Gastroesophageal sphincter (tissue), 4 donors: ENCODE results near the gene ZNF670. TPM values are rescaled to one million over a fixed set of nuclear protein-coding genes. Genes with fewer than 3 reads are reported as not detected.
A peak's percentile ranks its signal among the peaks of the same experiment; 100 is the strongest.

Experiments
- ATAC-seq: fragments of 150-250 bp; one replicate; pipeline ENCODE4 v1.9.1; 2016; ENCODE audit warnings: mild to moderate bottlenecking, moderate library complexity
- H3K27ac ChIP-seq, 4 donors: fragments of 200-600 bp; sonication (generic) in 3 of 4; 1 replicate in 3 of 4; 2 replicates in 1 of 4; pipeline ENCODE4 v1.5.1; 2016 to 2019
- H3K27me3 ChIP-seq: fragments of 200-600 bp; sonication (generic); one replicate; pipeline ENCODE4 v1.5.1; 2019
- H3K36me3 ChIP-seq, 2 donors: fragments of 200-600 bp; sonication (generic); one replicate each; pipeline ENCODE4 v1.5.1; 2019; ENCODE audit warnings: control low read depth in 1 of 2
- H3K4me1 ChIP-seq, 3 donors: fragments of 200-600 bp; sonication (generic); 1 replicate in 2 of 3; 2 replicates in 1 of 3; pipeline ENCODE4 v1.5.1; 2016 to 2019; ENCODE audit warnings: control low read depth in 2 of 3
- H3K4me3 ChIP-seq, 2 donors: fragments of 200-600 bp; sonication (generic); one replicate each; pipeline ENCODE4 v1.5.1; 2019; ENCODE audit warnings: mild to moderate bottlenecking in 1 of 2, moderate library complexity in 1 of 2
- H3K9me3 ChIP-seq, 3 donors: fragments of 200-600 bp; sonication (generic); one replicate each; pipeline ENCODE4 v1.5.1; 2017 to 2019; ENCODE audit warnings: control low read depth in 2 of 3
- CTCF ChIP-seq, 4 experiments: fragments of 200-600 bp in 2 of 4; fragments of 450-650 bp in 2 of 4; sonication (generic) in 1 of 4; IDR thresholded peaks; one replicate each; pipeline ENCODE4 v1.5.1; 2017 to 2019; ENCODE audit warnings: antibody characterized with exemption in 4 of 4, mild to moderate bottlenecking in 2 of 4, moderate library complexity in 2 of 4
- EP300 ChIP-seq: sonication (generic); formaldehyde crosslinking; IDR thresholded peaks from one replicate; pipeline ENCODE4 v1.6.1; 2017; ENCODE audit warnings: antibody characterized with exemption, mild to moderate bottlenecking
- POLR2A ChIP-seq, 2 donors: fragments of 450-650 bp; IDR thresholded peaks; one replicate each; pipeline ENCODE4 v1.6.1; 2017; ENCODE audit warnings: antibody characterized with exemption in 2 of 2, mild to moderate bottlenecking in 2 of 2, moderate library complexity in 1 of 2
- POLR2AphosphoS5 ChIP-seq: sonication (generic); formaldehyde crosslinking; IDR thresholded peaks from one replicate; pipeline ENCODE4 v1.6.1; 2017; ENCODE audit warnings: antibody characterized with exemption
- WGBS, 2 donors: methylation state at CpG; one replicate each; pipeline ENCODE4 v1.1.5; 2018; ENCODE audit warnings: low coverage in 1 of 2; 5-methylcytosine and 5-hydroxymethylcytosine counted together
- total RNA-seq, 4 donors: library from RNA; depleted of rRNA; stranded (reverse); fragments of >200 nt; gene quantifications; one replicate each; pipeline ENCODE4 v1.1.0, GENCODE V29; 2016

Gene ZNF670
- total RNA-seq, 4 donors from 2014 or later, result 1.7 to 3.7 (median 3.3) TPM

DNA sequence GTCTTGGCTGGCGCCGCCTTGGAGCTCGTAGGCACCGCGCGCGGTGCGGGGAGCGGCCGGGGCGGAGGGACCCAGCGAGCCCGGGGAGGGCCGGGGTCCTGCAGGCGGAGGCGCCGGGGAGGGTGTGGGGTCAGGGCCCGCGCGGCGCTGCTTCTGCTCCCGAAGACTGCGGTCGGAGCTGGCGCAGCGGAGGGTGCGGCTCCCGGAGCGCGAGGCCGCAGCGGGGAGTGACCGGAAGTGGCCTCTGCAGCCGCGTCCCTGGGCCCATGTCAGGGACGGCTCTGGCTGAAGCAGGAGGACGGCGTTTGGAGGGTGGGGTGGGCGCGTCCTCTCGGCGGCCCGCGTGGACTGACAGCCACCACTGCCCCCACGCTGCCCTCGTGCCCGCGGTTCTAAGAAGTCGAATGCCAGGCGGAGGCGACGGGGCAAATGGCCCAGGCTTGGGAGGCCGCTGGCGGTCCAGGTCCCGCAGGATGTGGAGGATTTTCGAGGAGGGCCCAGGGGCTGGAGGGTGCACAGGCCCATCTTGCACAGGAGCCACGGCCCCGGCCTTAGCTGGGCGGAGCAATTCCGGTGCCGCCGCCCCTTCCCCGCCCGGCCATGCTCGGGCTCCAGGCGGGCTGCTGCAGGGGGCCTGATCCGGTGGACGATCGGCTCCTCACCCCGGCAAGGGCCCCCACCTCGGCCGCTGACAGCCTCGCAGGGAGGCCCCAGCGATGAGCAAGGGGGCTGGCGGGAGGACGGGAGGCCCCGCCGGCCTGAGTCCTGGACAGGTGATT, 33.3 kb upstream of the ZNF670 start:
- Histone ChIP-seq H3K9me3 (no peaks in the 10 kb centered on the region), H3K27ac (peak overlapping the region; percentile 60 to 96 (median 94)), H3K27me3 (no peaks in the 10 kb centered on the region), H3K4me3 (peak overlapping the region; percentile 57 to 96), H3K36me3 (no peaks in the 10 kb centered on the region), H3K4me1 (peaks cover 0 to 21% (median 4%) of the 10 kb centered on the region in 3 donors)
- WGBS, 2 donors, result 0% methylated on average over 2 of the region's 78 CpGs; no CpG with 5 or more reads in 1 of the 2 donors
- peak; percentile 94 for ATAC-seq
- TF ChIP-seq CTCF (IDR thresholded peaks at IDR 0.05), result no peak
- no peak for TF ChIP-seq EP300
- peak; percentile 44 to 60 for TF ChIP-seq POLR2A (IDR thresholded peaks at IDR 0.05)
- peak; percentile 58 for TF ChIP-seq POLR2AphosphoS5

- no peaks in the 10 kb centered on the region for H3K27me3 ChIP-seq
- WGBS, 2 donors, result no CpG with 5 or more reads among the region's 62 CpGs
- peaks cover 0 to 21% (median 4%) of the 10 kb centered on the region in 3 donors for H3K4me1 ChIP-seq
- H3K4me3 ChIP-seq, result peak overlapping the region; percentile 57 to 96
- peak; percentile 39 for ATAC-seq
- H3K27ac ChIP-seq, result peak overlapping the region; percentile 60 to 96 (median 94)
- no peak for TF ChIP-seq EP300
- no peak for TF ChIP-seq CTCF (IDR thresholded peaks at IDR 0.05)
- TF ChIP-seq POLR2AphosphoS5, result no peak
- no peak for TF ChIP-seq POLR2A (IDR thresholded peaks at IDR 0.05)
- H3K9me3 ChIP-seq, result no peaks in the 10 kb centered on the region
- no peaks in the 10 kb centered on the region for H3K36me3 ChIP-seq
These were observed 32.7 kb upstream of the ZNF670 start for GRCh38 chr1:247111259-247111699.

- Histone ChIP-seq H3K9me3 (no peaks in the 10 kb centered on the region), H3K36me3 (no peaks in the 10 kb centered on the region), H3K4me1 (peaks cover 0 to 21% (median 4%) of the 10 kb centered on the region in 3 donors), H3K27ac (peak overlapping the region; percentile 60 to 96 (median 94)), H3K4me3 (peak overlapping the region; percentile 57 to 96), H3K27me3 (no peaks in the 10 kb centered on the region)
- 6 to 19% methylated on average over 12 to 15 of the region's 30 CpGs for WGBS, 2 donors
- TF ChIP-seq POLR2AphosphoS5 (no peak), EP300 (no peak), CTCF (IDR thresholded peaks at IDR 0.05) (no peak), POLR2A (IDR thresholded peaks at IDR 0.05) (no peak)
- ATAC-seq, result no peak
These were observed 32.1 kb upstream of the ZNF670 start for GRCh38 chr1:247110627-247111258.

GRCh38 chr1:247107694-247108093, 29.1 kb upstream of the ZNF670 start:
- peaks cover 0 to 35% (median 10%) of the 10 kb centered on the region in 3 donors for H3K4me1 ChIP-seq
- no peak overlapping the region for H3K4me3 ChIP-seq
- TF ChIP-seq CTCF (IDR thresholded peaks at IDR 0.05) (no peak), POLR2AphosphoS5 (no peak), POLR2A (IDR thresholded peaks at IDR 0.05) (no peak), EP300 (no peak)
- H3K9me3 ChIP-seq, result no peaks in the 10 kb centered on the region
- H3K27ac ChIP-seq, result no peak overlapping the region
- no peaks in the 10 kb centered on the region for H3K36me3 ChIP-seq
- ATAC-seq, result no peak
- H3K27me3 ChIP-seq, result no peaks in the 10 kb centered on the region
- WGBS, 2 donors, result 90 to 98% methylated on average over 5 to 7 of the region's 7 CpGs
